Epidermal melanocyte (primary cell): ENCODE results near the gene DNAJA3.

Experiments used
- DNase-seq: peaks from one replicate; pipeline ENCODE4 v3.0.0; 2011; ENCODE audit warnings: low spot score; ENCODE audit not compliant: insufficient read length

Gene DNAJA3

DNA sequence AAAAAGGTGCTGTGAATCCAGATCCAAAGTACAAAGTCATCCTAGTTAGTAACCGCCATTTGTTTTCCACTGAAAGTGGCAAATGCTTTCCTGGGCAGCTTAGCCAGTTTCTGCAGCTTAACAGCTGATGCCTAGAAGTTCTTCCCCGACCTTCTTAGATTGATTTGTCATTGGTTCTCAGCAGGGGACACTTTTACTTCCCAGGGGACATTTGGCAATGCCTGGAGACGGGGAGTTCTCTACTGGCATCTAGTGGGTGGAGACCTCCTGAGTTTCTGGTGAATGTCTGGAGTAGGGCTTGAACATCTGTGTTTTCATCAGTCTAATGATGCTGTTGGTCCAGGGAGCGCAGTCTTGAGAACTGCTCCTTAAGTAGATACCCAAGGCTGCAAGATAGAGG is 7.6 kb downstream of the DNAJA3 start:
- no peak for DNase-seq

DNA sequence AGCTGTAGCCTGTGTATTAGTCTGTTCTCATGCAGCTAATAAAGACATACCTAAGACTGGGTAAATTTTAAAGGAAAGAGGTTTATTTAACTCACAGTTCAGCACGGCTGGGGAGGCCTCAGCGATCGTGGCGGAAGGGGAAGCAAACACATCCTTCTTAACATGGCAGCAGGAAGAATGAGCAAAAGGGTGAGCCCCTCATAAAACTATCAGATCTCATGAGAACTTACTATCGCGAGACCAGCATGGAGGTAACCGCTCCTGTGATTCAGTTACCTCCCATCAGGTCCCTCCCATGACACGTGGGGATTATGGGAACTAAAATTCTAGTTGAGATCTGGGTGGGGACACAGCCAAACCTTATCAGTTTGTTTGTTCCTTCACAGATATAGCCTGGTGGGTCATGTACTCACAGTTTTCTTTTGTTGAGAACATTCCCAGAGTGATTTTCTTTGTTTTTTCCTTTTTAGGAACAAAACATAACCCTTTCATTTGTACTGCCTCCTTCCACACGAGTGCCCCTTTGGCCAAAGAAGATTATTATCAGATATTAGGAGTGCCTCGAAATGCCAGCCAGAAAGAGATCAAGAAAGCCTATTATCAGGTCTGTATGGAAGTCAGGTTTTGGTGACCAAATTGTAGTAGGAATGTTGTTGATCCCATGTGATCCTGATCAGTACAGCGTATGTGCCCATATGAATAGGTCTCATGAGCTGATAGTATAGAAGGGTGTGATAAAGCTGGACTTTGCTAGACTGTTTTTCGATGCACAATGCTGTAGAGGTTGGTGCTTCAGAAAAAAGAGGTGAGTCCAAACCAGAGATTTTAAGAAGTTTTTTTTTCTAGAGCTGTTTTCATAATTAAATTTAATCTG is 8.5 kb downstream of the DNAJA3 start:
- DNase-seq: no peak

DNA sequence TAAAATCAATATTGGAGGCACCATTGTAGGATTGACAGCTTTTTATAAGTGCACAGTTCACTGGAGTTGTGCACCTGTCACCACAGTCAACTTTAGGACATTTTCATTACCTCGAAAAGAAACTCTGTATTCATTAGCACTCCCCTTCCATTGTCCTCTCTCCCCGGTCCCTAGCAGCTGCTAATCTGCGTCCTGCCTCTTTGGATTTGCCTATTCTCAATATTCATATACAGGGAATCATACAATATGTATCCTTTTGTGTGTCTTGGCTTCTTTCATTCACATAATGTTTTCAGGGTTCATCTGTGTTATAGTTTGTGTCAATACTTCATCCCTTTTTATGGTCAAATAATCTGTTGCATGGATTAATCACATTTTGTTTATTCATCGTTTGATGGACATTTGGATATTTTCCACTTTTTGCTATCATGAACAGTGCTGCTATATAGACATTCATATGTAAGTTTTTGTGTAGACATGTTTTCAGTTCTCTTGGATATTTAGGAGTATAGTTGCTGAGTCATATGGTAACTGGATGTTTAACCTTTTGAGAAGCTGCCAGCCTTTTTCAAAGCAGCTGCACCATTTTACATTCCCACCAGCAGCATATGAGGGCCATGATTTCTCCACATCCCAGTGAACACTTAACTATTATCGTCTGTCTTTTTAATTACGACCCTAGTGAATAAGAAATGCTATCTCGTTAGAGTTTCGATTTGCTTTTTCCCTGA is 9.8 kb downstream of the DNAJA3 start:
- no peak for DNase-seq

DNA sequence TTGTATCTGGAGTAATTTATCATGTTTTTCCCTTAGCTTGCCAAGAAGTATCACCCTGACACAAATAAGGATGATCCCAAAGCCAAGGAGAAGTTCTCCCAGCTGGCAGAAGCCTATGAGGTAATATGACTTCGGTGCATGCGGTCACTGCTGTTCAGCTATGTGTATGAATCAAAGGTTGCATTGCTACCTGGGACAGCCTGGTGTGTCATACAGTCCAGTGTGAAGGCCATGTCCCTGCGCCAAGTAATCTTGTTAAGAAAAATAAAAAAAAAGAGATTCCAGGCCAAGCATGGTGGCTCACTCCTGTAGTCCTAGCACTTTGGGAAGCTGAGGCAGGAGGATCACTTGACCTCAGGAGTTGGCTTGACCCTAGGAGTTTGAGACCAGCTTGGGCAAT is 11.7 kb downstream of the DNAJA3 start:
- DNase-seq: no peak

DNA sequence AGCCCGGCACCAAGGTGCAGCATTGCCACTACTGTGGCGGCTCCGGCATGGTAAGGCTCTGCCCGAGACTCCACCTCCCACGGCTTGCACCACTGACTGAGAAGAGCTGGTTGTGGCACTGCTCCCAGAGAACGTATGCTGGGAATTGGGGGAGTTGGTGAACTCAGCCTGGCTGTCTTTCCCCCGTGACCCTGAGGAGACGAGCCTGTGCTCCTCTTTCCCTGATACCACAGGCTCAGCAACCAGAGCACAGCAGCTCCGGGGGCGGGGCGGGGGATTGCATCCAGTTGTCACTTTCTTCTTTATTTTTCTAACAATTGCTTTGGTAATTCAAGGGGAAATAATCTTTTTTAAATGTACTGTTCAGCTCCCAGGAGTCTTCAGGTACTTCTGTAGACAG is 16.7 kb downstream of the DNAJA3 start:
- DNase-seq: no peak

DNA sequence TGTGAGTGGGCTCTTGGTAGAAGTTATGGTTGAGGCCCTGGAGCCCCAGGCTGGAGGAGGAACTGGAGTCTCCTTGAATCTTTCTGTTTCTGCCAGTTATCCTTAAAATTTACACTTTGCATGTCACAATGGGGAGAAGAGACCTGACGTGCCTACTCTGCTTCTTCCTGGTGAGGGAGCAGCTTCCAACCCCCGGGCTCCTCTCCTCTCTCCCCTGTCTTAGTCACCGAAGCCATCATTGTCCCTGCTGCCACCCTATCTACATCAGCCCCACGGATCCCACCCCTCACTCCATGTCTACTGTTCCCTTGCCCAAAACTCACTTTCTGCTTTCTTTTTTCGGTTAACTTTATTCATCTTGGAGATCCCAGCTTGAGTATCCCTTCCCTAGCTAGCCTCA is 17.6 kb downstream of the DNAJA3 start:
- DNase-seq: no peak

DNA sequence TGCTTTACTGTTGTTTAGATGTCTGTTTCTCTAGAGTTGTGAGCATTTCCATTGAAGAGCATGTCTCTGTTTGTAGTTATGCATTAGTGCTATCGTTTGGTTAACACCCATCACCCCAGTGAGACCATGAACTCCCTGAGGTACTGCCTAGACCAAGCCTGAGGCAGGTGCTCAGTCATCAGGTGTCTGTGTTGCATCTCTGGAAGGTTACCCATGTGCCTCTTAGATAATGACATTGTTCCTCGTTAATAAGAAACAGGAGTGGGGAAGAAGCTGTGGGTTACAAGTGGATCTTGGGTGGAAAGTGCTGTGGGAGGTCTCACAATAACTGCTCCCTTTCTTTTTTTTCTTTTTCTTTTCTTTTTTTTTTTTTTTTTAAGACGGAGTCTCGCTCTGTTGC is 18.3 kb downstream of the DNAJA3 start:
- no peak for DNase-seq

DNA sequence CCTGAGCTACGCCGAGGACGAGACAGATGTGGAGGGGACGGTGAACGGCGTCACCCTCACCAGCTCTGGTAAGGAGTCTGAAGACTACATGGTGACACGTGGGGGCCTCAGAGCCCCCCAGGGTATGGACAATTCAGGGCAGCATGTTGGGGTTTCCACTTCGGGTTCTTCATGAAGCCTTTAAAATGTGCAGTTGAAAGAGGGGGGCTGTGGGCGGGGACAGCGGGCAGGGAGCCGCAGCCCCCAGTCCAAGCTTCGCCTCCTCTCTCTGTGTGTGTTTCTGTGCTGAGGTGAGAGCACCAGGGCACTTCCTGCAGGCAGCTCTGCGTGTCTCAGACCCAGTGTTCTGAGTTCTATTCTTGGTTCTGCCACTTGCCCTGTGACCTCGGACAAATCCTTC is 24.8 kb downstream of the DNAJA3 start:
- DNase-seq: no peak

DNA sequence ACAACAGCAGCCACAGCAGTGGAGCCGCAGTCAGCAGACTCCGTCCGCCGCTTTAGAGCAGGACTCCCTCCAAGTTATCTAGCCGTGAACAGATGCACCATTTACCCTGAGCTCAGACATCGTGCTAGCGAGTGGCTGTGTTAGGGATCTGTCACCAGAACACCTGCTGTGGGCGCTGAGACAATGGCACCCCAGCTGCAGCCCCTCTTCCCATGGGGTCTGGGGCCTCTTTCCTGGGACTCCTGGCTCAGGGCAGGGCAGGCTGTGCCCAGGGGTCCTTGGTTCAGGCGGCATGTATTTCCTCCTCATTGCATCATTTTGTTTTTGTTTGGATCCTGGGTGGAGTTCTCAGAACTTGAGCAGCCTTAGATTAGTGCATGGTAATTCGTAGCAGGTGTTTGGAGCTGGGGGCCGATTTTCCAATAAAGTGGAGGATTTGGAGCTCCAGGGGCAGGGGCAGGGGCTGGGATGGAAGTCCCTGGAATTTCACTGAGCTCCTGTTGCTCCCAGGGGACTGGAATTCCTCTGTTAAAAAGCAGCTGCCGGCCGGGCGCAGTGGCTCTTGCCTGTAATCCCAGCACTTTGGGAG is 25.4 kb downstream of the DNAJA3 start:
- DNase-seq: no peak

DNA sequence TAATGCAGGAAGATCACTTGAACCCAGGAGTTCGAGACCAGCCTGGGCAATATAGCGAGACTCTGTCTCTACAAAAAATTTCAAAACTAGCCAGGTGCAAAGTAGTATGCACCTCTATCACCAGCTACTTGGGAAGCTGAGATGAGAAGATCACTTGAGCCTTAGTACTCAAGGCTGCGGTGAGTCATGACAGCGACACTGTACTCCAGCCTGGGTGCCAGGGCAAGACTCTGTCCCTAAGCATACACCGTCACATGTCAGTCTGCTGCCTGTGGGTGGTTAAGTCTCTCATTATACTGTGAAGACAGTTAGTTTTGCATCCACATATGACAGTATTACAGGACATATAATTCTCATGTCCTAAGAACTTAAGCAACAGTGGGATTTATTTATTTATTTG is 27.0 kb downstream of the DNAJA3 start:
- DNase-seq: no peak

DNA sequence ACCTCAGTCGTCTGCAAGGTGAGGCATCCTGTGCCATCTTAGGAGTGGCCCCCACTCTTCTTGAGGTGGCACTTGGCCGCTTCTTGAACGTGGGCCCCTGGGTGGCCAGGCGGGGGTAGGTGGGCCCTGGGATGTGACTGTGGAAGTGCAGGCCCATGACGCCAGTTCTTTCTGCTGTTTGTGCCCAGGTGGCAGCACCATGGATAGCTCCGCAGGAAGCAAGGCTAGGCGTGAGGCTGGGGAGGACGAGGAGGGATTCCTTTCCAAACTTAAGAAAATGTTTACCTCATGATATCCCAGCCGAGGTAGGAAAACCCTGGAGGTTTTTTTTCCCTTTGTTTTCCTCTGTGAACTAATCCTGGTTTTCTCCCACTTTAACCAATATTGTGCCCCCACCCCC is 29.0 kb downstream of the DNAJA3 start:
- DNase-seq: no peak

DNA sequence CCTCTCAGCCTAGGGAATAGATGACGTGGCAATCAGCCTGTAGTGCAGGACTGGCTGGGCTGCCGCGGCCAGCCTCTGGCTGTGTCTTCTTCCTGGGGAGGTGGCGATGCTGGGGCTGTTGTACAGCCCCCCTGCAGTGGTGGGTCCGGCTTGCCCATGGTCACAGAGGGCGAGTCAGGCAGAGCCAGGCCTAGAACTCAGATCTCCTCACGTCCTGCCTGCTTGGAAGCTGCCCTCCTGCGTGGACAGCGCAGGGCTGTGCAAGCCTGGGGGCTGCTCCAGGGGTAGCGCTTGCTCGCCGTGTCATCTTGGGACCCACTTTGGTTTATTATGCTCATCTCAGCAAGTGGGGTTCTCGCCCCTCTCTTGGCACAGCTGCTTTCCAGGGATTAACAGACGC is 29.4 kb downstream of the DNAJA3 start:
- no peak for DNase-seq

DNA sequence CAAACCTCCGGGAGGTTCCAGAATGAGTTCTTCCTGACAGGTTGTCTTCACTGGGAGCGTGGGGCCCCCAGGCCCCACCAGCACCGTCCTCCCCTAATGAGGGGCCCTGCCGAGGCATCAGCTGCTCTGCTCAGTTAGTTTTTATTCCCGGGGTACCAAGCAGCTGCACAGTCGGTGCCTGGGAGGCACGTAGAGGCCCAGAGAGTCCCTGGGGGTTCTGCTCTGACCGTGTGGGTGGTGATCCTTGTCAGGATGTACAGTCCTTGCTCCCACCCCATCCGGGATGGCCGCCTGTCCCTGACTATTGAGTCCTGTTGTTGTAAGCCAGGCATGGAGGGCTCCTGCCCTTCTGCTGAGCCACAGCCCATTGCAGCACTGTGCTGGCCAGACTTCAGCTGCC is 30.3 kb downstream of the DNAJA3 start:
- no peak for DNase-seq

DNA sequence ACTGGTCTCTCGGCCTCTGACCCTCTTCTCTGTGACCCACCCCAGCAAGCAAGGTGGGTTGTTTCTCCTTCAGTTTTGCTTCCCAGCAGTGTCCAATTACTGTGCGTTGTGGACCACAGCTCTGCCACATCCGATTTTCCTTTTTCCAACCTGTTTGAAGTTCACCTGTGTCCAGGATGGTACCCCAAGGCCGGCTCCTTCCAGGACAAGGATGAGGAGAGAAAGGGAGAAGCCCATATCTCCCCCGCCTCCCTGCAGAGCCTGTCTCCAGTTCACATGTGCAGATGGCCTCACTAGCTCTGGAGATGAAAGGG is 35.2 kb downstream of the DNAJA3 start:
- DNase-seq: peak; percentile 3

DNA sequence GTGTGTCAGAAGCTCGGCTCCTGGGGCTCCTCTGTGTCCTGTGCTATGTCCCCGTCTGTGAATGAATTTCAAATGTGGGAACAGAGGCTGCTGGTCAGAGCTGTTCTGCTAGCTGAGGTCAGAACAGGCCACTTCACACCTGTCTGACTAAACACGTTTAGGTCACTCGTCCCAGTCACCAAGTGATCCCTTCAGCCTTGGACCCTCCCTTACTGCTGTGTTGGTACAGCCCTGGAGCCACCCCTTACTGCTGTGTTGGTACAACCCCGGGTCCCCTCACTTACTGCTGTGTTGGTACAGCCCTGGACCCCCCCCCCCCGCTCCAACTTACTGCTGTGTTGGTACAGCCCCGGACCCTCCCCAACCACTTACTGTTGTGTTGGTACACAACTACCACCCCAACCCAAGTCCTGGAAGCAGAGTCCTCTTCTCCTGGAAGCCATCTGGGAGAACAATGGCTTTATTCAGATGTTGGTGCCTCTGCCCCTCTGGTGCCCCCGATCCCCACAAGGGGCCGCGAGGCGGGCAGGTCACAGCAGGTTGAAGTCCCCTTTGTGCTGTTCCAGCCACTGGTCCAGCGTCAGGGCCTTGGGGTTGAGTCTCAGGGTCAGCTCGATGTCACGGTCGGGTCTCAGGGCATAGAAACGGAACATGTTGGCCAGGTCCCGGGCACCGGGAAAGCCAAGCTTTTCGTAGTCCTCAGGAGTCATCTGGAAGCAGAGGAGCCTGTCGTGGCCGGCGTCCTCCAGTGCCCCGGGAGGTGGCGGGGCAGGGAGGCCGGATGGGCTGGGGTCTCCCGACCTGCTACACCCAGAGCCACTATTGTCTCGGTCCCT is 35.8 kb downstream of the DNAJA3 start:
- no peak for DNase-seq

DNA sequence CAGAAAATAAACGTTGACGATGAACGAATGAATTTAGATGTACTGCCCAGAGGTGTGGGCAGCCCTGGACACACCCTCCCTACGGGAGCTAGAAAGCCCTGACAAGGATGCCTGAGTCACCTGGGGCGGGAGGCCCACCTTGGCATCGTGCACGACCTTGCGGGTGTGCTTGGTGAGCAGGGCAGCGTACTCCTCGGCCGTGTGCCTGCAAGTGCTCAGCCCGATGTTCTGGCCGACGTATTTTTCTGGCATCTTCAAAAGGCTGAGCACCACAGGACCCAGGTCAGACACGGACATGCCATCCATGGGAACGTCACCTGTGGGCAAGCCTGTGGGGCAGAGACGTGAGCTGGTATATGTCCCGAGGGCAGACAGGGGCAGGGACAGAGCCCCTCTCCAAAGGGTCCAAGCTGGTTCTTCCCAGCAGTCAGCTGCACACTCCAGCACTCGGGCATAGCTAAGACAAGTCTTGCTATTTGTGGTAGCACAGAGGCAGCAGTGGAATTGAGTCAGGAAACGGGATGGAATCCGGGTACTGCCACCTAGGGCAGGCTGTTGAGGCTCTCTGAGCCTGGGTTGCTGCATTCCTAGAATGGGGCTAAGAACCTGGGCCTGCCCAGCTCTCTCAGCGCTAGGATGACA is 38.0 kb downstream of the DNAJA3 start:
- DNase-seq: no peak

DNA sequence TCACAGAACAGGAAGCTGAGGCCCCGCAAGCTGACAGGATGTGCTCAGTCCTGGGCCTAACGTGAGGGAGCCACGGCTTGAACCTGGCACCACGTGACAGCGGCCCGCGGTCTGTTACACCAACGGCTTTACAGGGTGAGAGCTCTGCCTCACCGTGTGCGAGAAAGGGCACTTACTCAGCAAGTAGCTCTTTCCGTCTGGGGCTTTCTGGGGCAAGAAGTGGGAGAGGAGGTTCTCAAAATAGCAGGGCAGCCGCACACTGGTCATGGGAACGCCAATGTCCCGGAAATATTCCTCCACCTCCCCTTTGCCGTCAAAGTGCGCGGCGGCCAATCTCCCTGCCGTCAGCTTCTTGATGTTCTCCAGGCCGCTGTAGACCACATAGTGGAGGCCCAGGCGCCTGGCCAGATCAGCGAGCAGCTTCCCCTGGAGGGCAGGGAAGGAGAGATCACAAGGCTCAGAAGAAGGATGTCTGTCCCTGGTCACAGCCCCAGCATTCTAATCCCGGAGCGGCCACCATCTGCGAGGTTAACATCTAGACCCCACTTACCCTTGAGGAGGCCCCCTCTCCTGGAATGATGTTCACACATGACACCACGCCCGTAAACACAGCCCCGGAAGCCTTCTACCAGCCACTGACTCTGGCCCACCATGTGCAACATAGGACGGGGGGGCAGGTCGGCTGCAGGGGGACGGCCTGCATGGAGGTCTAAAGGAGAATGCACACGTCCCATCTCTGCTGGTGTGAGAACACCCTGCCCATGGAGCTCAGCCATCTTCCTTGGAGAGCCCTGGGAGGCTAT is 40.5 kb downstream of the DNAJA3 start:
- no peak for DNase-seq

DNA sequence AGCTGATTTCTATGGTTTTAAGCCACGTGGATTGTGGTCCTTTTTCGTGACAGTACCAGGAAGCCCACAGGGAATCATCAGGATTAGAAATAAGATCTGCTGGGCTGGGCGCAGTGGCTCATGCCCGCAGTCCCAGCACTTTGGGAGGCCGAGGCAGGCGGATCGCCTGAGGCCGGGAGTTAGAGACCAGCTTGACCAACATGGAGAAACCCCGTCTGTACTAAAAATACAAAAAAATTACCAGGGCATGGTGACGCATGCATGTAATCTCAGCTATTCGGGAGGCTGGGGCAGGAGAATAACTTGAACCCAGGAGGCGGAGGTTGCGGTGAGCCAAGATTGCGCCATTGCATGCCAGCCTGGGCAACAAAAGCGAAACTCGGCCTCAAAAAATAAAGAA is 42.2 kb downstream of the DNAJA3 start:
- DNase-seq: no peak

DNA sequence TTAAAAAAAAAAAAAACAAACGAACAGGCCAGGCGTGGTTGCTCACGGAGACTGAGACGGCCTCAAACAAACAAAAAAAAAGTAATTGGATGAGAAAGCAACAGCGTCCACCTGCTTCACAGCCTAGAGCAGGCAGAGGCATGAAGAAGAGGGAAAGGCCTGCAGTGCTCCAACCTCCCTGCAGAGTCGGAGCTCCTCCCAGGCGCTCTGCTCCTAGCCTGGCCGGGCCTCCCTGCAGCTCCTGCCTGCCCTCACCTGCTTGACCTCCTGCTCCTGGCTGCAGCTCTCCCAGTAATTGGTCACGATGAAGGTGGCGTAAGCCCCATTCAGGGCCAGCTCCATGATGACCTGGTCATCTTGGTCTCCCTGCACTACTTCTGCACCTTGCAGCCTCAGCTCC is 43.3 kb downstream of the DNAJA3 start:
- no peak for DNase-seq

DNA sequence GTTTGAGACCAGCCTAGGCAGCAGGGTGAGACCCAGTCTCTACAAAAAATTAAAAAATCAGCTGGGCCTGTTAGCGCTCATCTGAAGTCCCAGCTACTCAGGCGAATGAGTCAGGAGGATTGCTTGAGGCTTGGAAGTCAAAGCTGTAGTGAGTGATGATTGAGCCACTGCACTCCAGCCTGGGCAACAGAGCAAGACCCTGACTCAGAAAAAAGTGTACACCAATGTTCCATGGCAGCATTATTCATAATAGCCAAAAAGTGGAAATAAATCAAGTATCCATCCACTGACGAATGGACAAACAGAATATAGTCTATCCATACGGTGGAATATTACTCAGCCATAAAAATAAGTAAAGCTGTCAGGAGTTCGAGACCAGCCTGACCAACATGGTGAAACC is 46.2 kb downstream of the DNAJA3 start:
- no peak for DNase-seq

DNA sequence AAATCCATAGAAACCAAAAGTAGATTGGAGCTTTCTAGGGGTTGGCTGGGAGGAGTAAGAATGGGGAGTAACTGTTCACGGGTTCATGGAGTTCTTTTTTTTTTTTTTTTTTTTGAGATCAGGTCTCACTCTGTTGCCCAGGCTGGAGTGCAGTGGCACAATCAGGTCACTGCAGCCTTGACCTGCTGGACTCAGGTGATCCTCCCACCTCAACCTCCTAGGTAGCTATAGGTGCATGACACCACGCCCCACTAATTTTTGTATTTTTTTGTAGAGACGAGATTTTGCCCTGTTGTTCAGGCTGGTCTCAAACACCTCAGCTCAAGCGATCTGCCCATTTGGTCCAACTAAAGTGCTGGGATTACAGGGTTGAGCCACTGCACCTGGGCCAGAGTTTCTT is 47.2 kb downstream of the DNAJA3 start:
- DNase-seq: no peak
